Mononuclear cell (primary cell): ENCODE data around the gene MCOLN2. TPM values are rescaled to one million over a fixed set of nuclear protein-coding genes. Genes with fewer than 3 reads are reported as not detected.

Source experiments
- H3K27me3 ChIP-seq: 2 replicates; pipeline ENCODE4 v1.6.0; 2011; ENCODE audit warnings: low read length, control low read depth; ENCODE audit not compliant: insufficient read depth
- H3K4me1 ChIP-seq: 2 replicates; pipeline ENCODE4 v1.5.1; 2011; ENCODE audit warnings: mild to moderate bottlenecking, low read length, control low read depth; ENCODE audit not compliant: insufficient read depth
- H3K4me3 ChIP-seq: 2 replicates; pipeline ENCODE4 v1.5.1; 2011; ENCODE audit warnings: mild to moderate bottlenecking, low read length, moderate library complexity
- H3K9me3 ChIP-seq: 2 replicates; pipeline ENCODE4 v1.5.1; 2011; ENCODE audit warnings: low read depth, mild to moderate bottlenecking, control low read depth, low read length
- total RNA-seq: library from RNA; depleted of rRNA; stranded (reverse); fragments of >200 nt; gene quantifications from one replicate; pipeline ENCODE4 v1.2.3, GENCODE V29; 2012

Gene MCOLN2
- total RNA-seq, 1 donor: 14.1 TPM

DNA sequence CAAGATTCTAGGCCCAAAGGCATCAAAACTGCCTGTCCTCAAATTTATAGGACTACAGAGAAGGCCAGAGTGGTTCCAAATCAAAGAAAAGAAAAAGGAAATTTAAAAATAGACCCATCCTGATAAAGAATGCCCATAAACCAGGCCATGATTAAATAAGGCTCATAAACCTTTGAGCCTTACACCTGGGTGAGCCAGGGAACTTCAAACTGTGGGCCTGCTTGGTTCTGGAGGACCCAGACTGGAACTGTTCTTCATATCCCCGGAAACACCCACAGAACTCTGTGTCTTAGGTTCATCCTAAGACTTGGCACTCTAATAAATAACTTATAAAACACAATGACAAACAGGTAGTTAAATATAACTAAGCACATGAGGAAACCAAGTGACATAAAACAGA lies 28.8 kb downstream of the MCOLN2 start:
- Histone ChIP-seq H3K4me3 (no peak overlapping the region), H3K4me1 (peaks cover 9% of the 10 kb centered on the region), H3K9me3 (no peaks in the 10 kb centered on the region), H3K27me3 (no peaks in the 10 kb centered on the region)

DNA sequence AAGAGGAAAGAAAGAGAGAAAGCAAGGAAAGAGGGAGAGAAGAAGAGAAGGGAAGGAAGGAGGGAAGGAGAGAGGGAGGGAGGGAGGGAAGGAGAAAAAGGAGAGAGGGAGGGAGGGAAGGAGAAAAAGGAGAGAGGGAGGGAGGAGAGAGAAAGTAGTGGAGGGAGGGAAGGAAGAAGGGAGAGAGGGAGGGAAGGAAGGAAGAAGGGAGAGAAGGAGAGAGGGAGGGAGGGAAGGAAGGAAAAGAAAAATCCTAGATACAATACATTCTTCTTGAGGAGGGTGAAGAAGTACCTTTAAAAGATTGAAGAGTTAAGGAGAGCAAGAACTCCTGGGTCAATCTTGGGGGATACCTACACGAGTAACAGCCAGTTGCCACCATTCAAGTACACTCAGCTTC lies 29.2 kb downstream of the MCOLN2 start:
- peaks cover 4% of the 10 kb centered on the region for H3K4me1 ChIP-seq
- no peaks in the 10 kb centered on the region for H3K27me3 ChIP-seq
- H3K9me3 ChIP-seq: no peaks in the 10 kb centered on the region
- H3K4me3 ChIP-seq: no peak overlapping the region

DNA sequence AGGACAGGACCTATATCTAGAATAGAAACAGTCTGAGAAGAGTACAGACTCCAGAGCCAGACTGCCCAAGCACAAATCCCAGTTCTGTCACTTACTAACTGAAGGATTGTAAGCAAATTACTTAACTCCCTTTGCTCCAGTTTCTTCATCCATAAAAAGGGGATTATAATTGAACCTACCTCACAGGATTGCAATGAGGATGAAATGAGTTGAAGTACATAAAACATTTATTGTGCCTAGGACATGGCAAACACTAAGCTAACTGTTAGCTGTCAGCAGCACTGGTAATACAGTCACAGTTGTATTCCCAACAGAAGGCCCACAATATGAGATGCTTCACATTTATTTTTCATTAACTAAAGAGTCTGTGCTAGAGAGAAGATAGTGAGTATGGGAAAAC lies 33.9 kb downstream of the MCOLN2 start:
- H3K27me3 ChIP-seq: no peaks in the 10 kb centered on the region

DNA sequence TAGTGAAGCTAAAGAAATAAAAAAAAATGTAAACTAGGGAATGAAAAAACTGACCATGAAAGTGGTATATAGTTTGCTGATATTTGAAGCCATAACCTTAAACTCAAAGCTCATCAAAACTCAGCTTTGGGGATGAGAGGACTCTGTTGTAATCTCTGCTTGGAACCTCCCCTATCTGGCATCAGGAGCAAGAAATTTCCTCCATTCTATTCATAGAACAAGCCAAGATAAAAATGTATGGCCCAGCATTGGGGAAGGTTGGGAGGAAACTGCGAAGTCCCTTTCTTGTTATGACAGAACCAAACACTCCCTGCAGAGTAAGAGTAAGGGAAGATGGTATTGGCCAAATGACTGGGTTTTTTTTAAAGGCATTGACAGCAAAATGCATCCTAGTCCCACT lies 35.6 kb downstream of the MCOLN2 start:
- Histone ChIP-seq H3K4me1 (no peaks in the 10 kb centered on the region), H3K4me3 (no peak overlapping the region), H3K9me3 (no peaks in the 10 kb centered on the region), H3K27me3 (no peaks in the 10 kb centered on the region)

More for the DNA sequence above, 33.9 kb downstream of the MCOLN2 start:
- Histone ChIP-seq H3K4me3 (no peak overlapping the region), H3K4me1 (no peaks in the 10 kb centered on the region), H3K9me3 (no peaks in the 10 kb centered on the region)

DNA sequence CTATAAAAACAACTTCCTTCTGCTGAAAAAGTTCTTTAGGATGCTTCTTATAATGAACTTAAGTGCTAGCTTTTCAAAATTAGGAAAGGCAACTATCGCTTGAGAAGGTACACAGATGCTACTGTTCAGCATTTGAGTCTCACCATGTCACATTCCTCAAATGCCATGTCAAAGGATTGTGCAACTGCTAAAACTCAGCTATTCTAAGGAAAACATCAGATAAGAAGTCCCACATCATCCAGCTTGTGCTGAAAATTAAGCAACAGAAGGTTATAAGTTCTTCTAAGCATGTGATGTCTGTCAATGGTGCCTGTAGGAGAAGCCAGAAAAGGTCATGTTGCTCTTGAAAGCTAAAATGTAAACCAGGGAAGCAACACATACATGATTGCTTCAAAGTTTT lies 36.5 kb downstream of the MCOLN2 start:
- Histone ChIP-seq H3K4me3 (no peak overlapping the region), H3K27me3 (no peaks in the 10 kb centered on the region), H3K9me3 (no peaks in the 10 kb centered on the region), H3K4me1 (no peaks in the 10 kb centered on the region)

DNA sequence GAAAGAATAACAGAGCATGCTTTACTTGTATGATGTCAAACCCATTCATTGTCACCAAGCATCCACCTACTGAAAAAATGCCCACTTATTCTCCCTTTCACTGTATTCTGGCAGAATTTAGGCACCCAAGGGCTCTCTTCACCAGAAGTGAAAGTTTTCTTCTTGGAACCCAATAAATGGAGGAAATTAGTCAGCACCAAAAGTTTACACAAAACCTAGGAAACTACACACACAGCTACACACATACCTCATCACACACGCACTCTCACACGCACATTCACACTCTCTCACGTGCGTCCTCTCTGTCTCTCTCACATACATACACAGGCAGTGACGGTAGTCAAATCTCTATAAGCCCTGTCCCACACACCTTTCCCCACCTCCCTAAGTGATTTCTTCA lies 37.6 kb downstream of the MCOLN2 start:
- Histone ChIP-seq H3K4me1 (peaks cover 3% of the 10 kb centered on the region), H3K4me3 (no peak overlapping the region), H3K27me3 (no peaks in the 10 kb centered on the region), H3K9me3 (no peaks in the 10 kb centered on the region)

DNA sequence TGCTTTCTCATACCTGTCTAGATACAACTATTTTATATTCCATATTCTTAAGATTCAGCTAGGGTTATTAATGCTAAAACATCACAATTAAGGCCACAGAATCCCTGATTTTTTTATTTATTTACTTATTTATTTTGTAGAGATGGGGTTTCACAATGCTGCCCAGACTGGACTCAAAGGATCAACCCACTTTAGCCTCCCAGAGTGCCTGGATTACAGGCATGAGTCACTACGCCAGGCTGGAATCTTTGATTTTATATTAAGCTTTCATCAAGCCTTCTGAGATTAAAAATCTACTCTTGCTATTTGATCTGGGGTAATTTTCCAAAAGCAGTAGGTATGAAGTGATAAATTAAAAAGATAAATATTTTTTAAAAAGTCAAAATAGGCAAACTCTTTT lies 38.9 kb downstream of the MCOLN2 start:
- Histone ChIP-seq H3K4me3 (no peak overlapping the region), H3K9me3 (no peaks in the 10 kb centered on the region), H3K4me1 (peaks cover 8% of the 10 kb centered on the region), H3K27me3 (no peaks in the 10 kb centered on the region)

DNA sequence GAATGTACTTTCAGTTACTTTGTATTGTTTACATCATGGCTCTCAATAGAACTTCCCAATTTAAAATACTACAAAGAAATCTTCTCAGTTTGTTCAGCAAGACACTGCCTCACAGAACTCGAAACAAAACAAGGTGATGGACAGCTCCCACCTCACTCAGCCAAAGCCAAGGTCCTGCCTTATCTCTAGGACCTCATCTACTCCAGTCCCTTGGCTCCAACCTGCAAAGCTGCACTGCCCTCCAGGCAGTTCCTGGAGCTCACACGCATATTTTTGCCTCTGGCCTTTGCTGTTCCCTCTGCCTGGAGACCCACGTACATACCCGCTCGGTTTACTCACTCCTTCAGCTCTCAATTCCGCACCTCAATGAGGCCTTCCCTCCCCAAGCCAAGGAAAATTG lies 40.3 kb downstream of the MCOLN2 start:
- no peak overlapping the region for H3K4me3 ChIP-seq
- H3K9me3 ChIP-seq: no peaks in the 10 kb centered on the region
- H3K4me1 ChIP-seq: peaks cover 8% of the 10 kb centered on the region
- no peaks in the 10 kb centered on the region for H3K27me3 ChIP-seq

DNA sequence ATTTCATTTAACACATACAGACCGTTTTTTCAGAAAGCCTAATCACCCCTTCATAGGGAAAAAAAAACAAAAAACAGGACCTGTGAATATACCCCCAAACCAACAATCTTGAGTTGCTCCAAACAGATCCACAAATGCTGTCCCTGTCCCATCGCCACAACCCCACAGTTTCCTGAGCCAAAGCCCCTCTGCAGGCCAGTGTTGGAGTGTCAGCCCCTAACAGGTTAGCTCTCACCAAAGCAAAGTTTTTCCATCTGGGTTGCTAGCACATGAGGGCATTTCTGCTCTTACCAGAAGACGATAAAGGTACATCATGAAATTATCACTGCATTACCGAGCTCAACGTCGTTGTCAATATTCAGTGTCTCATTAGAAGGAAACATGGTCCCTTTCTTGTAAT lies 40.8 kb downstream of the MCOLN2 start:
- Histone ChIP-seq H3K4me3 (no peak overlapping the region), H3K4me1 (peaks cover 8% of the 10 kb centered on the region), H3K27me3 (no peaks in the 10 kb centered on the region), H3K9me3 (no peaks in the 10 kb centered on the region)

DNA sequence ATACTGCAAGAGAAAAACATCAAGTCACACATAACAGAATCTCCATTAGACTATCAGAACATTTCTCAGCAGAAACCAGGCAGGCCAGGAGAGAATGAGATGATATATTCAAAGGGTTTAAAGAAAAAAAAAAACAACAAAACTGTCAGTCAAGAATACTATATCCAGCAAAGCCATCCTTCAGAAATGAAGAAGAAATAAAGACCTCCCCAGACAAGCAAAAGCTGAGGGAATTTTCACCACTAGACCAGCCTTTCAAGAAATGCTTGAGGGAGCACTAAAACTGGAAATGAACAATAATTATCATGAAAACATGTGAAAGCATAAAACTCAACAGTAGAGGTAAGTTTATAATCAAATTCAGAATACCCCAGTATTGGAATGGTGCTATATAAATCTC lies 47.2 kb downstream of the MCOLN2 start:
- Histone ChIP-seq H3K4me3 (no peak overlapping the region), H3K4me1 (peaks cover 15% of the 10 kb centered on the region)

DNA sequence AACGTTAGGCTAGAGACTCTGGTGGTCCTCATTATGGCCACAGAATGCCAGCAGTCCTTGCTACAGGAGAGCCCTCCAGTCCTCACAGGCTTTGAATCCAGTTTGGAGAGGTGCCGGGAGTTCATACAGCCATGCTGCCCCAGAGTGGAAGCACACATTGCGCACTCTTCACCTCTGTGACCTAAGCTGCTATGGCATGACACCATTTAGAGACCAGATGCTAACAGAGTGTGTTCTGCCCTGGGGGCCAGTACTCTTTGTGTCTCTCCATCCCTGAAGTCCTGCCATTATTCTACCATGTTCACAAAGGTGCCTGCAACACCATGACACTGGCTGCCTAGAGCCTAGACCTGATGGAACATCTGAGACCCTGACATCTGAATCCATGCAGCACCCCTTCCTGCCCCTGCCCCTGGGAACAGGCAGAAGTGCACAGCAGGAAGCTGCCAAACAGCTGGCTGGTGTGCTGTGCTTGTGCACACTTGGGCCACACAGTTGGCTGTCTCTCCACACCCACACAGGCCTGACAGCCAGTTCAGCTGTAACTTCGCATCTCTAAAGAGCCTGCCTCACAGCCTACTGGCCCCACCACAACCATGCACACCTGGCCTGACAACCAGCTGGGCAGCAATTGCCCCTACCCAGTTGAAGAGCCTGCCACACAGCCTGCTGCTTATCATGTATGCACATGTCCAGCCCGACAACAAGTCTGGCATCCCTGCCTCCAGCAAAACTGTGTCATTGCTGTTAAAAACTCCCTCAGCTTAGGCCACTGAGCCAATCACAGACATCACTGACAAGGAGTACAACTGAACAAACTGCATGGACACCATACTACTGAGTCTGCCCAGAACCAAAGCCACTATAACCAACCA lies 49.1 kb downstream of the MCOLN2 start:
- no peak overlapping the region for H3K4me3 ChIP-seq
- no peaks in the 10 kb centered on the region for H3K27me3 ChIP-seq
- H3K4me1 ChIP-seq: peaks cover 10% of the 10 kb centered on the region
- H3K9me3 ChIP-seq: no peaks in the 10 kb centered on the region

More for the DNA sequence above, 47.2 kb downstream of the MCOLN2 start:
- Histone ChIP-seq H3K9me3 (no peaks in the 10 kb centered on the region), H3K27me3 (no peaks in the 10 kb centered on the region)

DNA sequence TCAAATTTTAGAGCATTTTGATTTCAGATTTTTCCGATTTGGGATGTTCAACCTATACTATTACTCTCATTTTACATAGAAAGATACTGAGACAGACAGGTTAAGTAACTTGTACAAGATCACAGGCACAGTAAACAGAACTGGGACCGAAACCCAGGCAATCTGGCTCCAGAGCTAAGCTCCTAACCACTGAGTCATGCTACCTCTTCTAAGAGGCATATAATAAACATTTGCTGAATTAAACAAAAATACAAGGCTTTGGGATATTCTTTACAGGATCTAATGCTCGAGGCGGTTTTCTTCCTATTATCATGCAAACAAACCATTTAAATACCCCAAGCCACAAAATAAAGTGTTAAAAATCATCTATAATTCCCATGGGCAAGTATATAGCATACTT lies 50.3 kb downstream of the MCOLN2 start:
- Histone ChIP-seq H3K4me3 (no peak overlapping the region), H3K27me3 (no peaks in the 10 kb centered on the region), H3K9me3 (no peaks in the 10 kb centered on the region), H3K4me1 (peaks cover 10% of the 10 kb centered on the region)

DNA sequence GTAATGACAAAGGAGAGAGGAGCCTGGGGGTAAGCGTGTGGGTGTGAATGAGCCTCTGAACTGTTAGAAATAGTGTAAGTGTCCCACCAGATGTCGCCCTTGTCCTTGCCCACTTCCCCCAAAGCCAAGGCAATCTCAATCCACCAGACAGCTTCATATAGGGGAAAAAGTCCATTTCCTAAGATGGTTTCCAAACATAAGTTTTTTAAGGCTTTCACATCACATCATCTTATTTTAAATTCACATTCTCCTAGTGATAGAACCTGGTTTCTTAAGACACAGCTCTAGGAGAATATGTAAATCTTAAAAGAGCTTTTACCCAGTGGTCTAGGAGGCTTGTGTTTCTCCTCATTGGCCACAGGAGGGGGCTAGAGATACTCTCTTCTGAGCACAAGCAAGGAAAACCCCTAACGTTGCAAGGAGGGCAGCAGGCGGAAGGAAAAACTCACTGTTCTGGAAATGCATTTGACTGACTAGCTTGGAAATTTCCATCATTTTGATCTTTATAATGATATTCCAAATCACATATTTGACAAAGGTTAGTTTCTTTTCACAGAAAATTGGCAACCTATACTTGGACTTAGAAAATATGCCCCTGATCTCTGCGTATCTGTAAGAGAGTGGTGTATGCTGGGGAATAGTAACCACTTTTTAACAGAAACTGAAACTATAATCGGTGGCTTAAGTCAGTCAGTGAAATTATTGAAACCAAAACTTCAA lies 52.0 kb downstream of the MCOLN2 start:
- Histone ChIP-seq H3K9me3 (no peaks in the 10 kb centered on the region), H3K4me1 (peaks cover 10% of the 10 kb centered on the region), H3K27me3 (no peaks in the 10 kb centered on the region), H3K4me3 (peak overlapping the region; percentile 40)

DNA sequence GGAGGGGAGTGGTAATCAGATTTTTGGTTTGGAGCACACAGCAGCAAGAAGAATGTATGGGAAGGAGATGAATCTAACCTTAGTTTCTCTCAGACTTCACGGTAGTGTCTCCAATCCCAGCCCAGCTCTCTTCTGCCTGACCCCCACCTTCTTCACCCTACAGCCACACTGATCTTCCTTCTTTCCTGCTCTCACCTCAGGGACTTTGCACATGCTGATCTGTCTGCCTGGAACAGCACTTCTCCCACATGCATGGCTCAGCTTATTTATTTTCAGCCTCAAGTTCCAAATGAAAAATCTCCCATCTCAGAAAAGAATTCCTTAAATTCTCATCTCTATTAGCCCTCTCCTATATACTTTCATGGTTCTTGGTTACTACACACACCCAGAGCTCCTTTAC lies 55.1 kb downstream of the MCOLN2 start:
- H3K9me3 ChIP-seq: no peaks in the 10 kb centered on the region

DNA sequence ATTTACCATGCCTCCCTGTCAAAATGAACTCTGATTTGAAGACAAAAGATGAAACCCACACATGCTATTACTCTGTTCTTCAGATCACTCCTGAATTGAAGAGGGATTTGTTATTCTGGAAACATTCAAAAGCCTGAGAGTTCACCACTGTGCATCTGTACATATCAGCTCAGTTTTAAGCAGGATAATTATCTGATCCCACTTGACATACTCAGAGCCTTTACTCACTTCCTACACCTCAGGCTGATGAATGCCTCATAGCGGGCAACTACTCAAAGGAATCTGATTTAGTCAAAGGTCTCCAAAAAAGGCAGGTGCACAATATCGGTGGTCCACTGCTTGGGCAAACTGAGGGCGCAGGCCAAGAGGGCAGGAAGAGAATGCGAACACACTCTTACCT lies 56.4 kb downstream of the MCOLN2 start:
- no peak overlapping the region for H3K4me3 ChIP-seq
- no peaks in the 10 kb centered on the region for H3K9me3 ChIP-seq
- peaks cover 8% of the 10 kb centered on the region for H3K4me1 ChIP-seq
- no peaks in the 10 kb centered on the region for H3K27me3 ChIP-seq

More for the DNA sequence above, 55.1 kb downstream of the MCOLN2 start:
- Histone ChIP-seq H3K4me3 (no peak overlapping the region), H3K4me1 (peaks cover 10% of the 10 kb centered on the region), H3K27me3 (no peaks in the 10 kb centered on the region)
